HEK293 (cell line): ENCODE measurements around the gene MORN1.
A peak's percentile ranks its signal among the peaks of the same experiment; 100 is the strongest.

Source experiments
- CTCF ChIA-PET: fragments of 350-600 bp; formaldehyde crosslinking; extraction: SDS; loops from one replicate; lab custom pipeline; 2021; ENCODE audit warnings: antibody characterized with exemption; lab: Yijun Ruan, JAX
- POLR2A ChIA-PET: fragments of 300-600 bp; formaldehyde crosslinking; extraction: SDS; loops from one replicate; lab custom pipeline; 2020; ENCODE audit warnings: antibody characterized with exemption, inconsistent platforms; lab: Yijun Ruan, JAX
- H3K27ac ChIP-seq: fragments of 200-500 bp; sonication (Bioruptor generic); 2 replicates; pipeline ENCODE4 v1.5.1; 2014; ENCODE audit warnings: low read depth, low read length, control low read depth, inconsistent platforms; ENCODE audit errors: extremely low read depth
- H3K36me3 ChIP-seq, 2 experiments: fragments of 200-500 bp in 1 of 2; sonication (Bioruptor generic) in 1 of 2; 1 replicate in 1 of 2; 2 replicates in 1 of 2; pipeline ENCODE4 v1.5.1; 2014 to 2017; ENCODE audit warnings: inconsistent platforms in 2 of 2, low read length in 2 of 2; ENCODE audit not compliant: control insufficient read depth in 2 of 2, insufficient read depth in 1 of 2
- H3K4me1 ChIP-seq: fragments of 200-500 bp; sonication (Bioruptor generic); 2 replicates; pipeline ENCODE4 v1.5.1; 2014; ENCODE audit warnings: mild to moderate bottlenecking, low read length, inconsistent platforms; ENCODE audit not compliant: control insufficient read depth, insufficient read depth
- H3K4me3 ChIP-seq: 2 replicates; pipeline ENCODE4 v1.5.1; 2011; ENCODE audit warnings: low read depth, mild to moderate bottlenecking, control low read depth, low read length, moderate library complexity
- H3K9me3 ChIP-seq: fragments of 200-500 bp; sonication (Bioruptor generic); 2 replicates; pipeline ENCODE4 v1.5.1; 2014; ENCODE audit warnings: low read depth, low read length, inconsistent platforms; ENCODE audit not compliant: control insufficient read depth, insufficient read depth
- HOXA7 ChIP-seq: sonication (generic); formaldehyde crosslinking; IDR thresholded peaks from 2 replicates; pipeline ENCODE4 v1.8.1; 2022; ENCODE audit warnings: missing genetic modification reagents, borderline replicate concordance
- KLF1 ChIP-seq: fragments of 450-650 bp; formaldehyde crosslinking; IDR thresholded peaks from 2 replicates; pipeline ENCODE4 v1.5.1; 2016; ENCODE audit warnings: missing biosample characterization, missing genetic modification characterization
- RBAK ChIP-seq: fragments of 450-650 bp; formaldehyde crosslinking; IDR thresholded peaks from 2 replicates; pipeline ENCODE4 v1.5.1; 2016; ENCODE audit warnings: missing biosample characterization, missing genetic modification characterization
- SCRT1 ChIP-seq: fragments of 450-650 bp; formaldehyde crosslinking; IDR thresholded peaks from 2 replicates; pipeline ENCODE4 v1.5.1; 2016; ENCODE audit warnings: missing biosample characterization, missing genetic modification characterization, borderline replicate concordance
- SCRT2 ChIP-seq: fragments of 450-650 bp; formaldehyde crosslinking; IDR thresholded peaks from 2 replicates; pipeline ENCODE4 v1.5.1; 2016; ENCODE audit warnings: missing biosample characterization, missing genetic modification characterization
- TCF7L2 ChIP-seq: IDR thresholded peaks from 2 replicates; pipeline ENCODE4 v1.6.1; 2011; ENCODE audit warnings: low read depth, mild to moderate bottlenecking, inconsistent platforms, low read length, moderate library complexity, borderline replicate concordance
- TRIM28 ChIP-seq: IDR thresholded peaks from 2 replicates; pipeline ENCODE4 v1.6.1; 2011; ENCODE audit warnings: low read length, control low read depth, borderline replicate concordance
- ZBTB8A ChIP-seq: fragments of 450-650 bp; formaldehyde crosslinking; IDR thresholded peaks from 2 replicates; pipeline ENCODE4 v1.5.1; 2016; ENCODE audit warnings: missing biosample characterization, missing genetic modification characterization
- ZIC2 ChIP-seq: fragments of 450-650 bp; formaldehyde crosslinking; IDR thresholded peaks from 2 replicates; pipeline ENCODE4 v1.5.1; 2016; ENCODE audit warnings: missing biosample characterization, missing genetic modification characterization
- ZNF10 ChIP-seq: fragments of 450-650 bp; formaldehyde crosslinking; IDR thresholded peaks from 2 replicates; pipeline ENCODE4 v1.5.1; 2017; ENCODE audit warnings: missing biosample characterization, missing genetic modification characterization
- ZNF169 ChIP-seq: fragments of 450-650 bp; formaldehyde crosslinking; IDR thresholded peaks from 2 replicates; pipeline ENCODE4 v1.5.1; 2016; ENCODE audit warnings: missing biosample characterization, missing genetic modification characterization
- ZNF23 ChIP-seq: fragments of 450-650 bp; formaldehyde crosslinking; IDR thresholded peaks from 2 replicates; pipeline ENCODE4 v1.5.1; 2016; ENCODE audit warnings: missing biosample characterization, missing genetic modification characterization, borderline replicate concordance
- ZNF239 ChIP-seq: fragments of 450-650 bp; formaldehyde crosslinking; IDR thresholded peaks from 2 replicates; pipeline ENCODE4 v1.5.1; 2016; ENCODE audit warnings: missing biosample characterization, missing genetic modification characterization
- ZNF324 ChIP-seq: fragments of 450-650 bp; formaldehyde crosslinking; IDR thresholded peaks from 2 replicates; pipeline ENCODE4 v1.5.1; 2016; ENCODE audit warnings: missing biosample characterization, missing genetic modification characterization
- ZNF366 ChIP-seq: fragments of 450-650 bp; formaldehyde crosslinking; conservative IDR thresholded peaks from 2 replicates; pipeline ENCODE4 v1.5.1; 2016; ENCODE audit warnings: missing biosample characterization, missing genetic modification characterization
- ZNF394 ChIP-seq: fragments of 450-650 bp; formaldehyde crosslinking; IDR thresholded peaks from 2 replicates; pipeline ENCODE4 v1.5.1; 2016; ENCODE audit warnings: missing biosample characterization, missing genetic modification characterization, mild to moderate bottlenecking, moderate library complexity, borderline replicate concordance
- ZNF555 ChIP-seq: fragments of 450-650 bp; formaldehyde crosslinking; conservative IDR thresholded peaks from 2 replicates; pipeline ENCODE4 v1.5.1; 2017; ENCODE audit warnings: missing biosample characterization, mild to moderate bottlenecking, missing genetic modification characterization, inconsistent platforms
- ZNF610 ChIP-seq: fragments of 450-650 bp; formaldehyde crosslinking; IDR thresholded peaks from 2 replicates; pipeline ENCODE4 v1.5.1; 2016; ENCODE audit warnings: missing biosample characterization, missing genetic modification characterization, borderline replicate concordance
- ZNF747 ChIP-seq: fragments of 450-650 bp; formaldehyde crosslinking; IDR thresholded peaks from 2 replicates; pipeline ENCODE4 v1.5.1; 2016; ENCODE audit warnings: missing biosample characterization, missing genetic modification characterization
- ZNF776 ChIP-seq: fragments of 450-650 bp; formaldehyde crosslinking; IDR thresholded peaks from 2 replicates; pipeline ENCODE4 v1.5.0; 2017; ENCODE audit warnings: missing biosample characterization, missing genetic modification characterization, borderline replicate concordance
- TF ChIP-seq, protein P1 (sequence below): fragments of 450-650 bp; formaldehyde crosslinking; IDR thresholded peaks from 2 replicates; pipeline ENCODE4 v1.5.1; 2016; ENCODE audit warnings: missing biosample characterization, missing genetic modification characterization
- TF ChIP-seq, protein P2 (sequence below): sonication (generic); formaldehyde crosslinking; IDR thresholded peaks from 2 replicates; pipeline ENCODE4 v1.8.1; 2022; ENCODE audit warnings: mild to moderate bottlenecking, moderate library complexity, missing genetic modification reagents
- TF ChIP-seq, protein P3 (sequence below): fragments of 450-650 bp; formaldehyde crosslinking; IDR thresholded peaks from 2 replicates; pipeline ENCODE4 v1.5.1; 2016; ENCODE audit warnings: missing biosample characterization, missing genetic modification characterization
- TF ChIP-seq, protein P4 (sequence below): fragments of 450-650 bp; formaldehyde crosslinking; IDR thresholded peaks from 2 replicates; pipeline ENCODE4 v1.5.1; 2016; ENCODE audit warnings: missing biosample characterization, missing genetic modification characterization

MORN1 gene

DNA sequence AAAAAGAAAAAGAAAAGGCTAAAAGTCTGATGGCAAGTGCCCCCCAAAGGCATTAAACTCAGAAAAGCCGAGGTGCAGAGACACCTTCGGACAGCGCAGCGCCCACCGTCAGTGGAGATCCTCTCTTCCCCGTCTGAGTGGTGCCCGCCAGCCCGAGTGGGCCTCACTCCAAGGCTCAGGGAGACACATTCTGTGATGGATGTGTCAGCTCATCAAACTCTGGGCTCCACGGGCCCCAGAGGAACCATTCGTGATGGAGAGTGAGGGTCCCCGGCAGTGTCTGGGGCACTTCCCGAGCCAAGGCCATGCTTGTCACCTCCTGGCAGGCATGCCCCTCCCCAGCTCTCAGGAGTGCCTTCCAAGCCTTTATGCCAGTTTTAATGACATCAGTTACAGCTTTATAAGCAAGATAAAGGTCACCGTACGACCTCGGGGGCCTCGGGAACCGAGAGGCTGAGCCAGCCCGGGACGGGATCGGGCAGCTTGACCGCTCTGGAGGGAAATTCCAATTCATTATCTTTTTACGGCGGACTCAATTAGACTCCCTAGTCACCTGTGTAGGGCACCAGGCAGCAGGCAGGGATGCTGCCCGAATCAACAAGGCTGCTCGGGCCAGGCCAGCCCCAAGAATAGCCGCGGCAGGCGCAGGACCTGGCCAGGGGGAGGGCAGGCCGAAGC lies 49.5 kb downstream of the MORN1 start:
- no peaks in the 10 kb centered on the region for H3K36me3 ChIP-seq
- CTCF ChIA-PET = no interaction called here
- no peaks in the 10 kb centered on the region for H3K9me3 ChIP-seq
- TF ChIP-seq HOXA7 = no peak
- no peak for TF ChIP-seq ZNF366
- TF ChIP-seq ZNF394 = no peak
- no peak for TF ChIP-seq KLF1 (tag by site-specific recombination)
- no peak for TF ChIP-seq ZNF776
- TF ChIP-seq ZNF610 (tag by site-specific recombination) = no peak
- TF ChIP-seq, protein P1, sequence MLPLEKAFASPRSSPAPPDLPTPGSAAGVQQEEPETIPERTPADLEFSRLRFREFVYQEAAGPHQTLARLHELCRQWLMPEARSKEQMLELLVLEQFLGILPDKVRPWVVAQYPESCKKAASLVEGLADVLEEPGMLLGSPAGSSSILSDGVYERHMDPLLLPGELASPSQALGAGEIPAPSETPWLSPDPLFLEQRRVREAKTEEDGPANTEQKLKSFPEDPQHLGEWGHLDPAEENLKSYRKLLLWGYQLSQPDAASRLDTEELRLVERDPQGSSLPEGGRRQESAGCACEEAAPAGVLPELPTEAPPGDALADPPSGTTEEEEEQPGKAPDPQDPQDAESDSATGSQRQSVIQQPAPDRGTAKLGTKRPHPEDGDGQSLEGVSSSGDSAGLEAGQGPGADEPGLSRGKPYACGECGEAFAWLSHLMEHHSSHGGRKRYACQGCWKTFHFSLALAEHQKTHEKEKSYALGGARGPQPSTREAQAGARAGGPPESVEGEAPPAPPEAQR = no peak
- H3K27ac ChIP-seq = no peak overlapping the region
- no peaks in the 10 kb centered on the region for H3K4me1 ChIP-seq
- H3K4me3 ChIP-seq = no peak overlapping the region
- POLR2A ChIA-PET = no interaction called here

DNA sequence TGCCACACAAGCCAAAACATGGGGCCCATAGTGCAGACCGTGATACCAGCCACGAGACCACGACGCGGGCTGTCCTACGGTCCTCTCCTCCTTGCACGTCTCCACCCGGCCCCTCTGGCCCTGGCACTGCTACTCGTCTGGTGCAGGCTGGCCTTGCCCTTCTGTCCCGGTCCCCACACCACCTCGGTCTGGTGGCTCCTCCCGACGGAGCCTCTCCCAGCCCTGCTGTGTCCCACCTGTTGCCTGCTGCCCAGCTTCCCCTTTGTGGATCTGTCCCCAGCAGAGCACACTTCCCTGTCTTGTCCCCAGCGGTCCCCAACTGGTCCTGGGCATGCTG lies 50.5 kb downstream of the MORN1 start:
- Histone ChIP-seq H3K27ac (no peak overlapping the region), H3K4me1 (no peaks in the 10 kb centered on the region), H3K4me3 (no peak overlapping the region), H3K36me3 (no peaks in the 10 kb centered on the region), H3K9me3 (no peaks in the 10 kb centered on the region)
- POLR2A ChIA-PET = no interaction called here
- CTCF ChIA-PET = no interaction called here
- TF ChIP-seq SCRT1 (peak; percentile 71), ZNF776 (no peak), ZNF169 (no peak), SCRT2 (tag by site-specific recombination) (peak; percentile 88), TCF7L2 (no peak)
- TF ChIP-seq, protein P2, sequence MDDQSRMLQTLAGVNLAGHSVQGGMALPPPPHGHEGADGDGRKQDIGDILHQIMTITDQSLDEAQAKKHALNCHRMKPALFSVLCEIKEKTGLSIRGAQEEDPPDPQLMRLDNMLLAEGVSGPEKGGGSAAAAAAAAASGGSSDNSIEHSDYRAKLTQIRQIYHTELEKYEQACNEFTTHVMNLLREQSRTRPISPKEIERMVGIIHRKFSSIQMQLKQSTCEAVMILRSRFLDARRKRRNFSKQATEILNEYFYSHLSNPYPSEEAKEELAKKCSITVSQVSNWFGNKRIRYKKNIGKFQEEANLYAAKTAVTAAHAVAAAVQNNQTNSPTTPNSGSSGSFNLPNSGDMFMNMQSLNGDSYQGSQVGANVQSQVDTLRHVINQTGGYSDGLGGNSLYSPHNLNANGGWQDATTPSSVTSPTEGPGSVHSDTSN (CRISPR knock-in tag) = no peak

DNA sequence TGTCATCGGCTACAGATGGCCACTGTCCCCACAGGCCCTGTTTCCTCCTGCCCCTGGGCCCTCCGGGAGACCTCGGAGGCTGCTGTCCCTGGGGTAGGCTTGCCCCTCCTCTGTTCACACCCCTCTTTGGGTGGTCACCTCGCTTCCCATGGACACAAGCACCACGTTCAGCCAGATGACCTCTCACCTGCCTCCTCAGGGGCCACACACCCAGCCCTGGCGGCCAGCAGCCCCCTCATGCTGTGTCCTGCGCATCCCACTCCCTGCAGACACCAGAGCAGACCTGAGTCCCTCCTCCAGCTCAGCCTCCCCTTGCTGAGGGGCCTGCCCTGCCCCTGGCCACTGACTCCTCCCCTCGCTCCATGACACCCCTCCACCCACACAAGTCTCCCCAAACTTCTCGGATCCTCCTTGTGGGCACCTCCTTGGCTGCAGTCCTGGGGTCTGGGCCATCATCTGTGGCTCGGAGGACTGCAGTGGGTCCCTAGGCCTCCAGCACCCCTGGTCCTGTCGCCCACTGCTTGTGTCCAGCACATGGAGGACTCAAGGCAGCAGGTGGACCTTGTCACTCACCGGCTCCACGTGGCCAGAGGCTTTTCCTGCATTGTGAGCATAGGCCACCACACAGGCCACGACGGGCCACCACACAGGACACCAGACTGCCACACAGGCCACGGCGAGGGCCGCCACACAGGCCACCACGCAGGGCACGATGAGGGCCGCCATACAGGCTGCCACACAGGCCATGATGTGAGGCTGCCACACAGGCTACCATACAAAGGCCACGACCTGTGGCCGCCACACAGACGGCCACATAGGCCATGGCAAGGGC lies 51.1 kb downstream of the MORN1 start:
- TF ChIP-seq ZNF10 (no peak), ZNF239 (tag by site-specific recombination) (no peak), ZNF324 (tag by site-specific recombination) (no peak), ZIC2 (tag by site-specific recombination) (no peak), ZNF555 (tag by site-specific recombination) (no peak), ZNF747 (tag by site-specific recombination) (no peak), ZNF610 (tag by site-specific recombination) (no peak), ZBTB8A (tag by site-specific recombination) (no peak), ZNF776 (no peak), TRIM28 (no peak), TCF7L2 (no peak), ZNF23 (no peak), RBAK (tag by site-specific recombination) (no peak)
- TF ChIP-seq, protein P3, sequence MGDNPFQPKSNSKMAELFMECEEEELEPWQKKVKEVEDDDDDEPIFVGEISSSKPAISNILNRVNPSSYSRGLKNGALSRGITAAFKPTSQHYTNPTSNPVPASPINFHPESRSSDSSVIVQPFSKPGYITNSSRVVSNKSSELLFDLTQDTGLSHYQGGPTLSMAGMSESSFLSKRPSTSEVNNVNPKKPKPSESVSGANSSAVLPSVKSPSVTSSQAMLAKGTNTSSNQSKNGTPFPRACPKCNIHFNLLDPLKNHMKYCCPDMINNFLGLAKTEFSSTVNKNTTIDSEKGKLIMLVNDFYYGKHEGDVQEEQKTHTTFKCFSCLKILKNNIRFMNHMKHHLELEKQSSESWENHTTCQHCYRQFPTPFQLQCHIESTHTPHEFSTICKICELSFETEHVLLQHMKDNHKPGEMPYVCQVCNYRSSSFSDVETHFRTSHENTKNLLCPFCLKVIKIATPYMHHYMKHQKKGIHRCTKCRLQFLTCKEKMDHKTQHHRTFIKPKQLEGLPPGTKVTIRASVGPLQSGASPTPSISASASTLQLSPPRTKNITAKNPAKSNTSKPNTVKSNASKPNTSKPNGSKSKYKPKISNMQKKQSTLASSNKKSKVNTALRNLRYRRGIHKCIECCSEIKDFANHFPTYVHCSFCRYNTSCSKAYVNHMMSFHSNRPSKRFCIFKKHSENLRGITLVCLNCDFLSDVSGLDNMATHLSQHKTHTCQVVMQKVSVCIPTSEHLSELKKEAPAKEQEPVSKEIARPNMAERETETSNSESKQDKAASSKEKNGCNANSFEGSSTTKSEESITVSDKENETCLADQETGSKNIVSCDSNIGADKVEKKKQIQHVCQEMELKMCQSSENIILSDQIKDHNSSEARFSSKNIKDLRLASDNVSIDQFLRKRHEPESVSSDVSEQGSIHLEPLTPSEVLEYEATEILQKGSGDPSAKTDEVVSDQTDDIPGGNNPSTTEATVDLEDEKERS (tag by site-specific recombination) = no peak
- TF ChIP-seq, protein P4, sequence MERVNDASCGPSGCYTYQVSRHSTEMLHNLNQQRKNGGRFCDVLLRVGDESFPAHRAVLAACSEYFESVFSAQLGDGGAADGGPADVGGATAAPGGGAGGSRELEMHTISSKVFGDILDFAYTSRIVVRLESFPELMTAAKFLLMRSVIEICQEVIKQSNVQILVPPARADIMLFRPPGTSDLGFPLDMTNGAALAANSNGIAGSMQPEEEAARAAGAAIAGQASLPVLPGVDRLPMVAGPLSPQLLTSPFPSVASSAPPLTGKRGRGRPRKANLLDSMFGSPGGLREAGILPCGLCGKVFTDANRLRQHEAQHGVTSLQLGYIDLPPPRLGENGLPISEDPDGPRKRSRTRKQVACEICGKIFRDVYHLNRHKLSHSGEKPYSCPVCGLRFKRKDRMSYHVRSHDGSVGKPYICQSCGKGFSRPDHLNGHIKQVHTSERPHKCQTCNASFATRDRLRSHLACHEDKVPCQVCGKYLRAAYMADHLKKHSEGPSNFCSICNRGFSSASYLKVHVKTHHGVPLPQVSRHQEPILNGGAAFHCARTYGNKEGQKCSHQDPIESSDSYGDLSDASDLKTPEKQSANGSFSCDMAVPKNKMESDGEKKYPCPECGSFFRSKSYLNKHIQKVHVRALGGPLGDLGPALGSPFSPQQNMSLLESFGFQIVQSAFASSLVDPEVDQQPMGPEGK (tag by site-specific recombination) = no peak

More for the DNA sequence above, 51.1 kb downstream of the MORN1 start:
- ChIA-PET POLR2A (no interaction called here), CTCF (no interaction called here)
- Histone ChIP-seq H3K36me3 (no peaks in the 10 kb centered on the region), H3K9me3 (no peaks in the 10 kb centered on the region), H3K4me3 (no peak overlapping the region), H3K4me1 (no peaks in the 10 kb centered on the region), H3K27ac (no peak overlapping the region)
